CD4-positive, alpha-beta T cell treated with Interleukin-15 for 4 hours (primary cell): Measurements from ENCODE around the gene SLC35B4.

ENCODE experiments used
- DNase-seq: peaks from one replicate; pipeline ENCODE4 v3.0.0-alpha.2; 2020; ENCODE audit warnings: low spot score

SLC35B4 gene

DNA sequence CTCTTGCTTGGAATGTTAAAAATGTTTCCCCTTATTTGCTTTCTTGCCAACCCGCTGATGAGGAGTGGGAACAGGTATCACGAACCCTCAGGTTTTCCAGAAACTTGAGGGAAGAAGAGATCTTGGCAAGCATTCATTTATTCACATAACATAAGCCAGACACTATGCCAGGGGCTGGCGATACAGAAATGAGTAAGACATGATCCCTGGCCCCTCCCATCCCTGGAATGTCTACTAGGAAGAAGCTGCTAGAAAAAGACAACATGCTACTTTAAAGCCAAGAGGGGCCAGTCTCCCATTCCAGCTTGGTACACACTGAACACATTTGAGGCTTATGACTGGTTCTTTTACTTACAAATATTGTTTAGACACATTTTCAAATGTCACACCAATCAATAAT is 26.4 kb downstream of the SLC35B4 start:
- DNase-seq = no peak

DNA sequence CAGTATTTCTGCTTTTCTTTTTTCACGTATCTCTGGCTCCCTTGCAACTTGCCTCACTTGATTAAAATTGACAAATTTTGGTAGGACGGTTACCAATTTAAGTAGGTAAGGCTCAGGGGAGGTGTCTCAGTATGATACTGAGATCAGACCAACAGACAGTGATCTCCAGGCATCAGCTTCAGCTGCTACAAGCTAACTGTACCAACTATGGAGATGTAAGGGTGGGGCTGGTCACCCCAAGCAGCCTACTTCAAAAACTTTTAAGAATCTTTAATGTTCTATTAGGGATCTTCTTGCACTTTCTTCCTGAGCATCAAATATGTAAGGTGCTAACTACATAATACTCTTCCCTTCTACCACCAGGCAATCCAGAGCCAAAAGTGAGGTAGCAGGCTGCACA is 26.9 kb downstream of the SLC35B4 start:
- no peak for DNase-seq

GRCh38 chr7:134289423-134289822 is 27.3 kb downstream of the SLC35B4 start:
- DNase-seq = no peak

DNA sequence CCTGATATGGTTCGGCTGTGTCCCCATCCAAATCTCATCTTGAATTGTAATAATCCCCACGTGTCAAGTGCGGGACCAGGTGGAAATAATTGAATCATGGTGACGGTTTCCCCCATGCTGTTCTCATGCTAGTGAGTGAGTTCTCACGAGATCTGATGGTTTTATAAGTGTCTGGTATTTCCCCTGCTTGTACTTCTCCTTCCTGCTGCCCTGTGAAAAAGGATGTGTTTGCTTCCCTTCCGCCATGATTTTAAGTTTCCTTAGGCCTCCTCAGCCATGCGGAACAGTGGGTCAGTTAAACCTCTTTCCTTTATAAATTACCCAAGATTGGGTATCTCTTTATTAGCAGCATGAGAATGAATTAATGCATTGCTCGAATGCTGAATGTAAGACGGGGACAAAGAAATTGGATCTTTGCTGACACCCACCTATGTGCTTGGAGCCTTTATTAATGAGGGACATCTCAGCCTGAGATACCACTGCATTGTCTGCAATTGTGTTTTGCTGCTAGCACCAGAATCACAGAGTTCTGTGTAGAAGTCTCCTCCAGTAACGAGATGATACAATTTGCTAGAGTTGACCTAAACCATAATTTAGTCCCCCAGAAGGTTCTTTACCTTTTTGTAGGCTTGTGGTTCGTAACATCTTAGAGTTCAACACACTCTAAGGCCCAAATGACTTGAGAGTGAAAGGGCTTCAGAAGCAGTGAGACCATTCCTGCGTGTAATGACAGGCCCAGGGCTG is 28.6 kb downstream of the SLC35B4 start:
- no peak for DNase-seq

DNA sequence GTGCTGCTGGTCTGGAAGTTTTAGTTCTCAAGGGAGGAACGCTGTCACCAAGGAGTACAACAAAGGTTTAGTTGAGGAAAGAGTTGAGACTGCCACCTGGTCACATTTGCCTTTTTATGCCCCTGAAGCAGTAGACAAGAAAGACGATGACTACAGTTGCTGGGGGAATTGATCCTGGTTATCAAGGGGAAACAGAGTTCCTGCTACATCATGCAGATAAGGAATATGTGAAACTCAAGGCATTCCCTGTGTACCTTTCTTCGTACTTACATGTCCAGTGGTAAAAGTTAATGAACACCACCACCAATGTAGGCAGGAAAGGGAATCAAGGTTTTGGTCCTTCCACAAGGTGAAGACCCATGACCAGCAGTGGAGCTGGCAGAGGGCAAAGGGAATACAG is 31.8 kb downstream of the SLC35B4 start:
- DNase-seq = no peak

- DNase-seq = no peak
Measured at GRCh38 chr7:134284011-134284410, 32.7 kb downstream of the SLC35B4 start.

DNA sequence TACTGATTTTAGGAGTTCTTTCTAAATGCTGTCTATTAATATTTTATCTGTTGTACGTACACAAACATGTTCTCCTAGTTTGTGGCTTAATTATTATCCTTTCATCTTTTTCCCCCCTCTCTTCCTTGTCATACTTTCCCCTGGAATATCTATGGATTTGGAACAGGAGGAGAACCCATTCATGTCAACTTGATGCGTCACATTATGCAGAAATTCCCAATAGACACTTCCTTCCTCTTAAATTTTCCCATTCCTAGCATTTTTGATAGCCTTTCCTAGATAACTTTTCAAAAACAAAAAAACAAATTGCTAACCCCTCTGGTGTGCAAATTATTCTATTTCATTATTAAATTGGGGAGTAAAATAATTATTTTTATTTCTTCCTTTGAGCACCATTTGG is 36.2 kb downstream of the SLC35B4 start:
- no peak for DNase-seq

DNA sequence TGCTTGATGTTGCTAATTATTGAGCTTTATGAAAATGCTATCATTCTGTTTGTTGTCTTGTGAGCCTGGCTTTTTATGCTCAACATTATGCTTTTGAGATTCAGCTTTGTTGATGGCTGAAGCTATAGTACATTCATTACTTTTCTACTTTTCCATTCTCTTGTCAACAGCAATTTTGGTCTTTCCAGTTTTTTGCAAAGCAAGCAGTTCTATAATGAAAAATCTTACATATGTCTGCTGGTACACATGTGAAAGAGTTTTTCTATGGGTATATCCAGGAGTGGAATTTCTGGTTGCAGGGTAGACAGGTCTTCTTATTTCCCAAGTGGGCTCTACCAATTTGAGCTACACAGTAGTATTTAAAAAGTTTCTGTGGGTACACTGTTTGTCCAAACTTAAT is 36.8 kb downstream of the SLC35B4 start:
- DNase-seq = no peak

DNA sequence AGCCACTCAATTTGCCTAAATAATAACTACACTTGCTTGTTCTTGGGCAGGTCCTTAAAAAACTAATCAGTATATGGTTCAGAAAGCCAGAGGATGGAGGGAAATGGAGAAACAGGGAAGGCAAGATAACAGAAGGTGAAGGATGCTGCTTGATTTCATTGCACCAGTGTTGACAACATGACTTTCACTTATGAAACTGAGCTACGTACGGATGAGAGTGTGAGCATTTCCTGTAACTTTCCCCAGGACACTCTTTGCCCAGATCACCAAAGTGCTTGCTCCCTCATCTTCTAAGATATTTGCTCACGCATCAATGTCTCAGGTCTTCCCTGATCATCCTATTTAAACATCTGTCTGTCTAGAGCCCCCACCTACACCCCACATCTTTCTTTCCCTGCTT is 37.4 kb downstream of the SLC35B4 start:
- DNase-seq = no peak

- no peak for DNase-seq
Measured at GRCh38 chr7:134278502-134279153, 38.1 kb downstream of the SLC35B4 start.

GRCh38 chr7:134276951-134277350 is 39.8 kb downstream of the SLC35B4 start:
- no peak for DNase-seq

- DNase-seq = no peak
Measured at GRCh38 chr7:134262322-134262721, 54.4 kb downstream of the SLC35B4 start.

DNA sequence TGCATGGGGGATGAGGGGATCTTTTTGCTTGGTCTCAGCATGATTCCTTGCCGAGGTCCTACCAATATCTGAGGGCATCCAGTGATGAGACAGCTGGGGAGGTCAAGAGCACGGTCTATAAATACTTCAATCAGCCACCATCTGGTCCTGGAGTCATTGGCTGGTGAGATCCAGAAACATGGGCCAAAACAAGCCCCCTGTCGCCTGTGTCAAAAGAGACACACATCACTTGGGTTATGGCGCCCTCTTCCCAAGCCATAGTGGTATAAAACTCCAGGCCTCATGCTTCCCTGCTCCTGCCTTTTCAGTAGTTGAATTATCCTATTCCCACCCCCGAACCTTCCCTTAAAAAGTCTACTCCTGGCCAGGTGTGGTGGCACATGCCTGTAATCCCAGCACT is 60.9 kb downstream of the SLC35B4 start:
- DNase-seq = no peak

GRCh38 chr7:134254311-134254710 is 62.4 kb downstream of the SLC35B4 start:
- DNase-seq = no peak

- no peak for DNase-seq
Measured at GRCh38 chr7:134248196-134248595, 68.5 kb downstream of the SLC35B4 start.

DNA sequence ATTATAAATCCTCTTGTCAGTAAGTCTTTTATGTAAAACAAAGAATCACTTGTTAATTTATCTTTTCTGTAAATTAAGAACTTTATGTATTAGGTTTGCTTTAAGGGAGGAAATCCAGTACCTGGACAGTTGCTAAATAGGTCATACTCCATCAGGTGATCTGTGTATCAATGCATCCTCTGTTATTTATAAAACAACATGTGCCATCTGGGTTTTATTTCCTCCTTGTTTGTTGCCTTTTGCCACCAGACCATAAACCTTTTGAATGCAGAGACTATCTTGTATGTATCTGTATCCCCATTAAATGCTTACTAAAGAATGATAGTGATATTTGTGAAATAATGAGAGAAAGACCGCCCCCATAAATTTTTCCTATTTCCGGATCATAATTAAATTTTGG is 70.0 kb downstream of the SLC35B4 start:
- DNase-seq = no peak

DNA sequence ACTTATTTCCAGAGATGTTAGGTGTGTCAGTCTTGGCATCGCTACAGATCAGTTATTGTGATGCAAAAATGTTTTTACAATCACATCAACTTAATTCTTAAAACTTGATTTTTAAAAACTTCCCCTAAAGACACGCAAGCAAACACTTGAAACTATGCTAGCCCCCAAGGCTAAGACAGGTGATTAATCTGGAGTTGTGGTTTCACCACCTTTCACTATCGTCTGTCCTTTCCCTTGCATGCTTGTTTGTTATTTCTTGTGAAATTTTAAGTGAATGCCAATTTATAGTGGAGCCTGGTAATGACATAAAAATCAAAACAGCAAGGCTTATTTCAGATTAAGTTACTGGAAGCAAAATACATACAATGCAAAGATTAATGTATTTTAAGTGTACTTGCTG is 70.4 kb downstream of the SLC35B4 start:
- no peak for DNase-seq

DNA sequence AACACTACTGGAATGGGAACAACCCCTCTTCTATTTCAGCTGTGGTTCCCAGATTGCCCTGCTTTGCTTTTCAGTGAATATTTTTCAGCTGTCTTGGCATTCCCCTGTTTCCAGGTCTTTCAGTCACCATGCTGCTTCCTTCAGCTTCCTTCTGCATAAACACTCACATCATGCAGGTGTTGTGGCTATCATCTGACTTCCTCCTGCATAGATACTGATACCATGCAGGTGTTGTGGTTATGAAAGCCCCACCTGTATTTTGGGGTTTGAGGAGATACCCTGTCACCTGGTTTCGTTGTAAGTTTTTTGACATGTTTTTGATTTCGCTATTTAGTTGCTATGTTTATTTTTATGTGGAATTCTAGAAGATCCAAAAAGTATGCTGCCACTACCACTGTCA is 71.5 kb downstream of the SLC35B4 start:
- no peak for DNase-seq
